K562 (cell line): ENCODE results near the gene MIP. TPM values are rescaled to one million over a fixed set of nuclear protein-coding genes. Genes with fewer than 3 reads are reported as not detected.

Experiments used
- GMEB1 ChIP-seq: fragments of 250-450 bp; sonication (Bioruptor Pico); IDR thresholded peaks from 2 replicates; pipeline ENCODE4 v1.4.0; 2020; ENCODE audit warnings: mild to moderate bottlenecking
- ZNF512 ChIP-seq: IDR thresholded peaks from 2 replicates; pipeline ENCODE4 v1.6.1; 2016; ENCODE audit warnings: missing genetic modification characterization, missing compliant biosample characterization
- polyA plus RNA-seq, 8 experiments: library from polyadenylated mRNA; depleted of rRNA in 4 of 8; stranded (reverse) in 5 of 8; unstranded in 3 of 8; fragments of >200 nt; fragmentation: Nextera tagmentation in 2 of 8; fragmentation: Illumina TruSeq in 1 of 8; extraction: Ambion mirVana in 2 of 8; extraction: Trizol in 1 of 8; gene quantifications; 2 replicates each; pipeline versions ENCODE4 v1.2.1 to v1.2.3, GENCODE V29; 2011 to 2014; ENCODE audit warnings: inconsistent platforms in 1 of 8, missing spikeins in 1 of 8
- total RNA-seq, 7 experiments: library from RNA; depleted of rRNA in 6 of 7; stranded (reverse); fragments of >200 nt in 6 of 7; fragmentation: Illumina TruSeq in 2 of 7; extraction: Trizol in 2 of 7; gene quantifications; 2 replicates each; pipeline versions ENCODE4 v1.2.1 to v1.2.3, GENCODE V29; 2011 to 2021; ENCODE audit warnings: low replicate concordance in 1 of 7
- TF ChIP-seq, protein P1 (sequence below): fragments of 450-650 bp; IDR thresholded peaks from one replicate; pipeline ENCODE4 v1.6.1; 2018; ENCODE audit warnings: mild to moderate bottlenecking, moderate library complexity; ENCODE audit not compliant: partially characterized antibody
- TF ChIP-seq, protein P2 (sequence below): fragments of 200-600 bp; sonication (generic); IDR thresholded peaks from one replicate; pipeline ENCODE4 v1.6.1; 2012; ENCODE audit warnings: mild to moderate bottlenecking, low read depth, low read length, inconsistent platforms

The MIP gene
- total and polyA plus RNA-seq, 9 of the 15 experiments (the other 6 are each of a cell fraction or from before 2014, with no cell fraction given): 0.09 to 0.36 (median 0.19) TPM; not detected in 5

DNA sequence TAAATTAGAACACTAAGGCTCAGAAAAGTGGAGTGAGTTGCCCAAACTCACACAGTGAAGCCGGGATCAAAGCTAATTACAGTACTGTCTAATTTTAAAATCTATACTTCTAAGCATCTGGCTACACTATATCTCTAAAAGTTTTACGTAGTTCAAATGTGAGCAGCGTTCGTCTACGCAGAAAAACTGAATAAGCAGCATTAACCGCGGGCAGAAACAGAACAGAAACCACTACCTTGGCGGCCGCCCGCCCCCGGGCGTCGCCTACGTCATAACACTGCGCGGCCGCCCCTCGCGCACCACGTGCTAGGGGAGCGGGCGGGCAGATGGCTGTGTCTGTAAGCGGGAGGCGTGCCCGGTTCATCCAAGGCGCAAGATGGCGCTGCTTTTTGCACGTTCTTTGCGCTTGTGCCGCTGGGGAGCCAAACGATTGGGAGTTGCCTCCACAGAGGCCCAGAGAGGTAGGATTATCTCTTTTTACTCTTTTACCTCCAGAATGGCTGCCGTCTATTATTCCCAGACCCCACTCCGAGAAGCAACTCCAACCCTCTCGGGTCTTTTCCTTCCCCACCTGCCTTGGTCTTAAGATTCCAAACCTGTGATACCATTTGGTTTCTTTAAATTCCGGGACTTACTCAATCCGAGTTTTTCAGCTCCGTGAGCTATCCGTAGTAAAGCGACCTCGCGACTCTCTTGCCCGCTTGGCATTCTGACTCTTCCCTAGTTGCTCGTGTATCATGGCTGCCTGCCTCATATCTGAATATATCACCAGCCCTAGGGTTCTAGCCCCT is 14.0 kb upstream of the MIP start, which contains the start of gene SPRYD4 (continued):
- TF ChIP-seq, protein P1, sequence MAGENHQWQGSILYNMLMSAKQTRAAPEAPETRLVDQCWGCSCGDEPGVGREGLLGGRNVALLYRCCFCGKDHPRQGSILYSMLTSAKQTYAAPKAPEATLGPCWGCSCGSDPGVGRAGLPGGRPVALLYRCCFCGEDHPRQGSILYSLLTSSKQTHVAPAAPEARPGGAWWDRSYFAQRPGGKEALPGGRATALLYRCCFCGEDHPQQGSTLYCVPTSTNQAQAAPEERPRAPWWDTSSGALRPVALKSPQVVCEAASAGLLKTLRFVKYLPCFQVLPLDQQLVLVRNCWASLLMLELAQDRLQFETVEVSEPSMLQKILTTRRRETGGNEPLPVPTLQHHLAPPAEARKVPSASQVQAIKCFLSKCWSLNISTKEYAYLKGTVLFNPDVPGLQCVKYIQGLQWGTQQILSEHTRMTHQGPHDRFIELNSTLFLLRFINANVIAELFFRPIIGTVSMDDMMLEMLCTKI: no peak
- TF ChIP-seq, protein P2, sequence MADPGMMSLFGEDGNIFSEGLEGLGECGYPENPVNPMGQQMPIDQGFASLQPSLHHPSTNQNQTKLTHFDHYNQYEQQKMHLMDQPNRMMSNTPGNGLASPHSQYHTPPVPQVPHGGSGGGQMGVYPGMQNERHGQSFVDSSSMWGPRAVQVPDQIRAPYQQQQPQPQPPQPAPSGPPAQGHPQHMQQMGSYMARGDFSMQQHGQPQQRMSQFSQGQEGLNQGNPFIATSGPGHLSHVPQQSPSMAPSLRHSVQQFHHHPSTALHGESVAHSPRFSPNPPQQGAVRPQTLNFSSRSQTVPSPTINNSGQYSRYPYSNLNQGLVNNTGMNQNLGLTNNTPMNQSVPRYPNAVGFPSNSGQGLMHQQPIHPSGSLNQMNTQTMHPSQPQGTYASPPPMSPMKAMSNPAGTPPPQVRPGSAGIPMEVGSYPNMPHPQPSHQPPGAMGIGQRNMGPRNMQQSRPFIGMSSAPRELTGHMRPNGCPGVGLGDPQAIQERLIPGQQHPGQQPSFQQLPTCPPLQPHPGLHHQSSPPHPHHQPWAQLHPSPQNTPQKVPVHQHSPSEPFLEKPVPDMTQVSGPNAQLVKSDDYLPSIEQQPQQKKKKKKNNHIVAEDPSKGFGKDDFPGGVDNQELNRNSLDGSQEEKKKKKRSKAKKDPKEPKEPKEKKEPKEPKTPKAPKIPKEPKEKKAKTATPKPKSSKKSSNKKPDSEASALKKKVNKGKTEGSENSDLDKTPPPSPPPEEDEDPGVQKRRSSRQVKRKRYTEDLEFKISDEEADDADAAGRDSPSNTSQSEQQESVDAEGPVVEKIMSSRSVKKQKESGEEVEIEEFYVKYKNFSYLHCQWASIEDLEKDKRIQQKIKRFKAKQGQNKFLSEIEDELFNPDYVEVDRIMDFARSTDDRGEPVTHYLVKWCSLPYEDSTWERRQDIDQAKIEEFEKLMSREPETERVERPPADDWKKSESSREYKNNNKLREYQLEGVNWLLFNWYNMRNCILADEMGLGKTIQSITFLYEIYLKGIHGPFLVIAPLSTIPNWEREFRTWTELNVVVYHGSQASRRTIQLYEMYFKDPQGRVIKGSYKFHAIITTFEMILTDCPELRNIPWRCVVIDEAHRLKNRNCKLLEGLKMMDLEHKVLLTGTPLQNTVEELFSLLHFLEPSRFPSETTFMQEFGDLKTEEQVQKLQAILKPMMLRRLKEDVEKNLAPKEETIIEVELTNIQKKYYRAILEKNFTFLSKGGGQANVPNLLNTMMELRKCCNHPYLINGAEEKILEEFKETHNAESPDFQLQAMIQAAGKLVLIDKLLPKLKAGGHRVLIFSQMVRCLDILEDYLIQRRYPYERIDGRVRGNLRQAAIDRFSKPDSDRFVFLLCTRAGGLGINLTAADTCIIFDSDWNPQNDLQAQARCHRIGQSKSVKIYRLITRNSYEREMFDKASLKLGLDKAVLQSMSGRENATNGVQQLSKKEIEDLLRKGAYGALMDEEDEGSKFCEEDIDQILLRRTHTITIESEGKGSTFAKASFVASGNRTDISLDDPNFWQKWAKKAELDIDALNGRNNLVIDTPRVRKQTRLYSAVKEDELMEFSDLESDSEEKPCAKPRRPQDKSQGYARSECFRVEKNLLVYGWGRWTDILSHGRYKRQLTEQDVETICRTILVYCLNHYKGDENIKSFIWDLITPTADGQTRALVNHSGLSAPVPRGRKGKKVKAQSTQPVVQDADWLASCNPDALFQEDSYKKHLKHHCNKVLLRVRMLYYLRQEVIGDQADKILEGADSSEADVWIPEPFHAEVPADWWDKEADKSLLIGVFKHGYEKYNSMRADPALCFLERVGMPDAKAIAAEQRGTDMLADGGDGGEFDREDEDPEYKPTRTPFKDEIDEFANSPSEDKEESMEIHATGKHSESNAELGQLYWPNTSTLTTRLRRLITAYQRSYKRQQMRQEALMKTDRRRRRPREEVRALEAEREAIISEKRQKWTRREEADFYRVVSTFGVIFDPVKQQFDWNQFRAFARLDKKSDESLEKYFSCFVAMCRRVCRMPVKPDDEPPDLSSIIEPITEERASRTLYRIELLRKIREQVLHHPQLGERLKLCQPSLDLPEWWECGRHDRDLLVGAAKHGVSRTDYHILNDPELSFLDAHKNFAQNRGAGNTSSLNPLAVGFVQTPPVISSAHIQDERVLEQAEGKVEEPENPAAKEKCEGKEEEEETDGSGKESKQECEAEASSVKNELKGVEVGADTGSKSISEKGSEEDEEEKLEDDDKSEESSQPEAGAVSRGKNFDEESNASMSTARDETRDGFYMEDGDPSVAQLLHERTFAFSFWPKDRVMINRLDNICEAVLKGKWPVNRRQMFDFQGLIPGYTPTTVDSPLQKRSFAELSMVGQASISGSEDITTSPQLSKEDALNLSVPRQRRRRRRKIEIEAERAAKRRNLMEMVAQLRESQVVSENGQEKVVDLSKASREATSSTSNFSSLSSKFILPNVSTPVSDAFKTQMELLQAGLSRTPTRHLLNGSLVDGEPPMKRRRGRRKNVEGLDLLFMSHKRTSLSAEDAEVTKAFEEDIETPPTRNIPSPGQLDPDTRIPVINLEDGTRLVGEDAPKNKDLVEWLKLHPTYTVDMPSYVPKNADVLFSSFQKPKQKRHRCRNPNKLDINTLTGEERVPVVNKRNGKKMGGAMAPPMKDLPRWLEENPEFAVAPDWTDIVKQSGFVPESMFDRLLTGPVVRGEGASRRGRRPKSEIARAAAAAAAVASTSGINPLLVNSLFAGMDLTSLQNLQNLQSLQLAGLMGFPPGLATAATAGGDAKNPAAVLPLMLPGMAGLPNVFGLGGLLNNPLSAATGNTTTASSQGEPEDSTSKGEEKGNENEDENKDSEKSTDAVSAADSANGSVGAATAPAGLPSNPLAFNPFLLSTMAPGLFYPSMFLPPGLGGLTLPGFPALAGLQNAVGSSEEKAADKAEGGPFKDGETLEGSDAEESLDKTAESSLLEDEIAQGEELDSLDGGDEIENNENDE: no peak
- TF ChIP-seq GMEB1 (CRISPR knock-in tag) (peak; percentile 94), ZNF512 (tag) (no peak)
